ENCODE data around the gene ITGB2.

ITGB2 gene

GRCh38 chr21:44867464-44867863 is 53.2 kb downstream of the ITGB2 start:
- H3K36me3 ChIP-seq (ENCODE audit: control insufficient read depth, low read length): peaks cover 8% of the 10 kb centered on the region; the same call in 1 of the 2 replicates
- peaks cover 34% of the 10 kb centered on the region for H3K4me1 ChIP-seq (ENCODE audit: control insufficient read depth, low read length)
- H3K9me2 ChIP-seq (replicated peaks; ENCODE audit: control insufficient read depth, low read length): no peaks in the 10 kb centered on the region
- H3K79me2 ChIP-seq (ENCODE audit: control insufficient read depth, low read length): peaks cover 72% of the 10 kb centered on the region
- no peaks in the 10 kb centered on the region for H3K27me3 ChIP-seq (ENCODE audit: control insufficient read depth, low read length)
- peaks cover 27% of the 10 kb centered on the region for H4K20me1 ChIP-seq (ENCODE audit: control insufficient read depth, insufficient read depth, low read depth, low read length)
- H3K27ac ChIP-seq (ENCODE audit: low read depth, low read length): no peak overlapping the region
- no peak overlapping the region for H3K4me3 ChIP-seq (ENCODE audit: low read length)
- no peaks in the 10 kb centered on the region for H3K9me3 ChIP-seq (ENCODE audit: control insufficient read depth, insufficient read depth, low read length)
- TF ChIP-seq CTCF (IDR thresholded peaks at IDR 0.05; ENCODE audit: low read depth, low read length, poor library complexity, severe bottlenecking) (no peak), EZH2phosphoT487 (IDR thresholded peaks at IDR 0.05; ENCODE audit: borderline replicate concordance, low read length) (no peak)
- H3F3A ChIP-seq (ENCODE audit: control insufficient read depth, insufficient read depth): no peaks in the 10 kb centered on the region
- H3K4me2 ChIP-seq (ENCODE audit: low read length): no peak overlapping the region

- Histone ChIP-seq H4K20me1 (ENCODE audit: control insufficient read depth, insufficient read depth, low read depth, low read length) (peaks cover 21% of the 10 kb centered on the region), H3K27ac (ENCODE audit: low read depth, low read length) (no peak overlapping the region)
Observed at GRCh38 chr21:44866780-44867179, 53.9 kb downstream of the ITGB2 start.

GRCh38 chr21:44865561-44866280 is 55.0 kb downstream of the ITGB2 start:
- Histone ChIP-seq H3K27ac (ENCODE audit: low read depth, low read length) (no peak overlapping the region), H3K9me2 (replicated peaks; ENCODE audit: control insufficient read depth, low read length) (no peaks in the 10 kb centered on the region), H4K20me1 (ENCODE audit: control insufficient read depth, insufficient read depth, low read depth, low read length) (peaks cover 12% of the 10 kb centered on the region), H3K27me3 (ENCODE audit: control insufficient read depth, low read length) (no peaks in the 10 kb centered on the region), H3K79me2 (ENCODE audit: control insufficient read depth, low read length) (peaks cover 59% of the 10 kb centered on the region), H3K36me3 (ENCODE audit: control insufficient read depth, low read length) (peaks cover 8% of the 10 kb centered on the region; the same call in 1 of the 2 replicates), H3K4me3 (ENCODE audit: low read length) (no peak overlapping the region), H3K4me1 (ENCODE audit: control insufficient read depth, low read length) (peaks cover 25% of the 10 kb centered on the region), H3F3A (ENCODE audit: control insufficient read depth, insufficient read depth) (no peaks in the 10 kb centered on the region), H3K4me2 (ENCODE audit: low read length) (no peak overlapping the region), H3K9me3 (ENCODE audit: control insufficient read depth, insufficient read depth, low read length) (no peaks in the 10 kb centered on the region)
- TF ChIP-seq CTCF (IDR thresholded peaks at IDR 0.05; ENCODE audit: low read depth, low read length, poor library complexity, severe bottlenecking) (no peak), EZH2phosphoT487 (IDR thresholded peaks at IDR 0.05; ENCODE audit: borderline replicate concordance, low read length) (no peak)

More at GRCh38 chr21:44866780-44867179, 53.9 kb downstream of the ITGB2 start:
- Histone ChIP-seq H3K79me2 (ENCODE audit: control insufficient read depth, low read length) (peaks cover 66% of the 10 kb centered on the region), H3F3A (ENCODE audit: control insufficient read depth, insufficient read depth) (no peaks in the 10 kb centered on the region), H3K27me3 (ENCODE audit: control insufficient read depth, low read length) (no peaks in the 10 kb centered on the region), H3K9me3 (ENCODE audit: control insufficient read depth, insufficient read depth, low read length) (no peaks in the 10 kb centered on the region), H3K36me3 (ENCODE audit: control insufficient read depth, low read length) (peaks cover 8% of the 10 kb centered on the region; the same call in 1 of the 2 replicates), H3K9me2 (replicated peaks; ENCODE audit: control insufficient read depth, low read length) (no peaks in the 10 kb centered on the region), H3K4me3 (ENCODE audit: low read length) (no peak overlapping the region), H3K4me2 (ENCODE audit: low read length) (no peak overlapping the region), H3K4me1 (ENCODE audit: control insufficient read depth, low read length) (peaks cover 27% of the 10 kb centered on the region)
- TF ChIP-seq EZH2phosphoT487 (IDR thresholded peaks at IDR 0.05; ENCODE audit: borderline replicate concordance, low read length): no peak
- no peak for TF ChIP-seq CTCF (IDR thresholded peaks at IDR 0.05; ENCODE audit: low read depth, low read length, poor library complexity, severe bottlenecking)

Measured in DOHH2 (cell line).